Measurements from ENCODE around the gene TASL. TPM values are rescaled to one million over a fixed set of nuclear protein-coding genes. Genes with fewer than 3 reads are reported as not detected.

Gene TASL
- total RNA-seq, 1 experiment from 2014 or later: not detected

DNA sequence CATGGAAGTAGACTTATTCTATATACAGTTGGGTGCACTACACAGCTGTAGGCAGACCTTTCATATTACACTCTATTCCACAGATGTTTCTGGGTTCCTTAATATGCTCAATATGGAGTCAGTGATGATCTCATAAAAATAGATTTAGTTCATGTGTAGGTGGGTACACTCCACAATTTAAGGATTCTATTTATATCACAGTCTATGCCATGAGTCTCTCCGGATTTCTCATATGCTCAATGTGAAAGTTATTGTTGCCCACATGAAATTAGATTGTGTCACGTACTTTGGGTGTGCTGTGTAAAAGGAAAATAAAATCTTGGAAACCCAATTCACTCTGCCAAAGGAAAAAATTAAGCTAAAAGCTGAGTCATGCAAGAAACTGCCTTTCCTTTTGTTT lies 32.5 kb upstream of the TASL start:
- no peak overlapping the region for H3K4me3 Mint-ChIP-seq
- Histone ChIP-seq H4K8ac (replicated peaks; ENCODE audit: insufficient read length, low read depth, low read length) (no peak overlapping the region), H3K79me2 (ENCODE audit: insufficient read depth, low read length) (no peaks in the 10 kb centered on the region), H3K23ac (ENCODE audit: insufficient read length, low read depth, low read length) (no peak overlapping the region), H2AFZ (ENCODE audit: low read length) (no peak overlapping the region), H2AK5ac (ENCODE audit: insufficient read length, low read length) (no peak overlapping the region), H3T11ph (ENCODE audit: low read length) (no peak overlapping the region), H3K4me2 (ENCODE audit: insufficient read depth, insufficient read length, low read length) (no peak overlapping the region), H2BK20ac (ENCODE audit: low read depth, low read length, poor library complexity, severe bottlenecking) (no peak overlapping the region), H2BK120ac (ENCODE audit: low read depth, low read length, poor library complexity, severe bottlenecking) (no peak overlapping the region), H3K56ac (ENCODE audit: insufficient read length, low read depth, low read length) (no peak overlapping the region), H4K5ac (ENCODE audit: insufficient read length, low read depth, low read length) (no peak overlapping the region), H4K20me1 (ENCODE audit: control insufficient read depth, insufficient read depth, insufficient read length) (no peaks in the 10 kb centered on the region), H3K18ac (ENCODE audit: insufficient read length, low read depth, low read length) (no peak overlapping the region), H2BK12ac (ENCODE audit: insufficient read length, low read depth, low read length) (no peak overlapping the region), H2BK5ac (ENCODE audit: insufficient read length, low read length) (no peak overlapping the region), H3K79me1 (ENCODE audit: insufficient read depth, low read depth, low read length, poor library complexity, severe bottlenecking) (no peaks in the 10 kb centered on the region), H3K9ac (ENCODE audit: extremely low read depth, insufficient read length, low read length) (no peak overlapping the region), H2BK15ac (ENCODE audit: low read depth, low read length) (no peak overlapping the region), H3K23me2 (ENCODE audit: insufficient read length, low read depth, low read length, poor library complexity, severe bottlenecking) (no peaks in the 10 kb centered on the region), H3K14ac (ENCODE audit: insufficient read depth, low read length) (no peak overlapping the region), H3K4me1 (ENCODE audit: insufficient read depth, low read length) (no peaks in the 10 kb centered on the region), H4K91ac (ENCODE audit: insufficient read length, low read depth, low read length) (no peak overlapping the region), H3K9me3 (ENCODE audit: control insufficient read depth, low read depth, low read length) (no peaks in the 10 kb centered on the region), H3K27me3 (ENCODE audit: insufficient read depth, low read length) (no peaks in the 10 kb centered on the region; the same call in 1 of the 2 replicates), H3K27ac (ENCODE audit: insufficient read length, low read depth, low read length) (no peak overlapping the region), H3K4ac (ENCODE audit: low read depth, low read length) (no peak overlapping the region)
- H3K9me3 Mint-ChIP-seq: peaks cover 0 to 37% of the 10 kb centered on the region in 2 experiments; a peak in 4 of 5 replicates
- H3K36me3 Mint-ChIP-seq (ENCODE audit: insufficient read depth in 1 of 3, low read depth in 3 of 3): no peaks in the 10 kb centered on the region; a peak in 1 of 7 replicates
- no CpG with 5 or more reads among the region's 2 CpGs for WGBS (ENCODE audit: extremely low coverage, insufficient read length, low lambda C conversion rate)
- peaks cover 6 to 7% of the 10 kb centered on the region in 2 experiments for H3K4me1 Mint-ChIP-seq
- 0 out of 7 replicates have a peak overlapping the region, but pooled peaks of 1 of the 3 experiments have one; percentile 23 for H3K27ac Mint-ChIP-seq
- TF ChIP-seq, protein P1, sequence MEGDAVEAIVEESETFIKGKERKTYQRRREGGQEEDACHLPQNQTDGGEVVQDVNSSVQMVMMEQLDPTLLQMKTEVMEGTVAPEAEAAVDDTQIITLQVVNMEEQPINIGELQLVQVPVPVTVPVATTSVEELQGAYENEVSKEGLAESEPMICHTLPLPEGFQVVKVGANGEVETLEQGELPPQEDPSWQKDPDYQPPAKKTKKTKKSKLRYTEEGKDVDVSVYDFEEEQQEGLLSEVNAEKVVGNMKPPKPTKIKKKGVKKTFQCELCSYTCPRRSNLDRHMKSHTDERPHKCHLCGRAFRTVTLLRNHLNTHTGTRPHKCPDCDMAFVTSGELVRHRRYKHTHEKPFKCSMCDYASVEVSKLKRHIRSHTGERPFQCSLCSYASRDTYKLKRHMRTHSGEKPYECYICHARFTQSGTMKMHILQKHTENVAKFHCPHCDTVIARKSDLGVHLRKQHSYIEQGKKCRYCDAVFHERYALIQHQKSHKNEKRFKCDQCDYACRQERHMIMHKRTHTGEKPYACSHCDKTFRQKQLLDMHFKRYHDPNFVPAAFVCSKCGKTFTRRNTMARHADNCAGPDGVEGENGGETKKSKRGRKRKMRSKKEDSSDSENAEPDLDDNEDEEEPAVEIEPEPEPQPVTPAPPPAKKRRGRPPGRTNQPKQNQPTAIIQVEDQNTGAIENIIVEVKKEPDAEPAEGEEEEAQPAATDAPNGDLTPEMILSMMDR (conservative IDR thresholded peaks at IDR 0.05): no peak
- no peaks in the 10 kb centered on the region for H3K27me3 Mint-ChIP-seq (ENCODE audit: low read depth)
- no peak for DNase-seq
